ENCODE measurements around the gene CLEC11A.

GRCh38 chr19:50713556-50714236 is 9.5 kb upstream of the CLEC11A start:
- TF ChIP-seq CTCF (IDR thresholded peaks at IDR 0.05) (no peak), POLR2A (IDR thresholded peaks at IDR 0.05) (no peak), POLR2AphosphoS5 (IDR thresholded peaks at IDR 0.05) (no peak), EP300 (IDR thresholded peaks at IDR 0.05) (no peak)

All from upper lobe of left lung (tissue), 4 donors.